Measurements from ENCODE around the gene APOL4. TPM values are rescaled to one million over a fixed set of nuclear protein-coding genes. Genes with fewer than 3 reads are reported as not detected.

APOL4 gene
- total RNA-seq, 1 experiment from 2014 or later: 0.31 TPM

- TF ChIP-seq CBFB (CRISPR knock-in tag; IDR thresholded peaks at IDR 0.05; ENCODE audit: low read depth) (no peak), SOX15 (CRISPR knock-in tag; IDR thresholded peaks at IDR 0.05) (no peak)
- Mint-ChIP-seq H3K4me1 (no peaks in the 10 kb centered on the region), H3K27ac (no peak overlapping the region), H3K27me3 (ENCODE audit: low read depth) (no peaks in the 10 kb centered on the region), H3K9me3 (peaks cover 3% of the 10 kb centered on the region; the same call in 1 of the 2 replicates), H3K36me3 (no peaks in the 10 kb centered on the region), H3K4me3 (no peak overlapping the region)
- DNase-seq (ENCODE audit: low spot score): no peak
- no peak for ATAC-seq
- ChIA-PET POLR2A (no interaction called here), CTCF (interaction anchor here (1.0 to 1.9 kb wide), 5 partner anchors 14 to 101 kb away, joined by 3 to 6 read pairs (median 4); no protein-coding TSS in a partner anchor)
Observed at GRCh38 chr22:36177160-36177559, 24.4 kb downstream of the APOL4 start.

- Mint-ChIP-seq H3K36me3 (no peaks in the 10 kb centered on the region), H3K9me3 (peaks cover 3% of the 10 kb centered on the region; the same call in 1 of the 2 replicates), H3K4me1 (no peaks in the 10 kb centered on the region), H3K27me3 (ENCODE audit: low read depth) (no peaks in the 10 kb centered on the region), H3K4me3 (no peak overlapping the region), H3K27ac (no peak overlapping the region)
- TF ChIP-seq USF1 (CRISPR knock-in tag; IDR thresholded peaks at IDR 0.05) (no peak), ATF6 (CRISPR knock-in tag; IDR thresholded peaks at IDR 0.05) (no peak), E2F4 (CRISPR knock-in tag; IDR thresholded peaks at IDR 0.05; ENCODE audit: borderline replicate concordance, low read depth) (no peak), ARID4B (CRISPR knock-in tag; IDR thresholded peaks at IDR 0.05; ENCODE audit: borderline replicate concordance) (no peak), TEAD1 (CRISPR knock-in tag; IDR thresholded peaks at IDR 0.05) (no peak), FOXP1 (CRISPR knock-in tag; IDR thresholded peaks at IDR 0.05; ENCODE audit: borderline replicate concordance) (no peak), HMGXB4 (CRISPR knock-in tag; IDR thresholded peaks at IDR 0.05) (no peak), NFYB (CRISPR knock-in tag; conservative IDR thresholded peaks at IDR 0.05; ENCODE audit: low read depth) (no peak), RELA (CRISPR knock-in tag; IDR thresholded peaks at IDR 0.05; ENCODE audit: borderline replicate concordance) (no peak), NFE2L1 (CRISPR knock-in tag; IDR thresholded peaks at IDR 0.05) (no peak)
- DNase-seq (ENCODE audit: low spot score) (no peak), ATAC-seq (no peak)
- POLR2A ChIA-PET: no interaction called here
- CTCF ChIA-PET: no interaction called here
Observed at GRCh38 chr22:36175892-36176291, 25.7 kb downstream of the APOL4 start.

Data from WTC11 (cell line).